H9 (cell line): ENCODE data around the gene FHL1. TPM values are rescaled to one million over a fixed set of nuclear protein-coding genes. Genes with fewer than 3 reads are reported as not detected.

Source experiments
- DNase-seq: peaks from one replicate; pipeline ENCODE4 v3.0.0-alpha.2; 2017
- H2AFZ ChIP-seq: one replicate; pipeline ENCODE4 v1.6.1; 2013; ENCODE audit warnings: mild to moderate bottlenecking, low read length, control low read depth, moderate library complexity
- H2AK5ac ChIP-seq: 2 replicates; pipeline ENCODE4 v1.6.1; 2013; ENCODE audit warnings: low read length, control low read depth, mixed read lengths; ENCODE audit not compliant: insufficient read length
- H2BK120ac ChIP-seq: one replicate; pipeline ENCODE4 v1.6.1; 2013; ENCODE audit warnings: low read depth, mild to moderate bottlenecking, low read length, control low read depth, inconsistent platforms; ENCODE audit not compliant: poor library complexity, severe bottlenecking
- H2BK12ac ChIP-seq: 2 replicates; pipeline ENCODE4 v1.6.1; 2013; ENCODE audit warnings: low read length, control low read depth, mixed read lengths, low read depth; ENCODE audit not compliant: insufficient read length
- H2BK15ac ChIP-seq: 2 replicates; pipeline ENCODE4 v1.6.1; 2013; ENCODE audit warnings: low read depth, low read length, control low read depth
- H2BK20ac ChIP-seq: one replicate; pipeline ENCODE4 v1.6.1; 2013; ENCODE audit warnings: low read depth, mild to moderate bottlenecking, low read length, control low read depth, inconsistent platforms; ENCODE audit not compliant: poor library complexity, severe bottlenecking
- H2BK5ac ChIP-seq: 2 replicates; pipeline ENCODE4 v1.6.1; 2013; ENCODE audit warnings: low read length, control low read depth, mixed read lengths; ENCODE audit not compliant: insufficient read length
- H3K14ac ChIP-seq: 2 replicates; pipeline ENCODE4 v1.6.1; 2013; ENCODE audit warnings: low read length, control low read depth; ENCODE audit not compliant: insufficient read depth
- H3K18ac ChIP-seq: 2 replicates; pipeline ENCODE4 v1.6.1; 2013; ENCODE audit warnings: low read depth, mild to moderate bottlenecking, mixed read lengths, low read length, control low read depth; ENCODE audit not compliant: insufficient read length
- H3K23ac ChIP-seq: 2 replicates; pipeline ENCODE4 v1.6.1; 2013; ENCODE audit warnings: low read length, control low read depth, mixed read lengths, low read depth; ENCODE audit not compliant: insufficient read length
- H3K23me2 ChIP-seq: 2 replicates; pipeline ENCODE4 v1.6.1; 2013; ENCODE audit warnings: low read depth, mild to moderate bottlenecking, mixed read lengths, low read length, control low read depth; ENCODE audit not compliant: insufficient read length, poor library complexity, severe bottlenecking
- H3K27ac ChIP-seq: 2 replicates; pipeline ENCODE4 v1.5.1; 2013; ENCODE audit warnings: low read length, control low read depth, mixed read lengths, low read depth; ENCODE audit not compliant: insufficient read length
- H3K27me3 ChIP-seq: 2 replicates; pipeline ENCODE4 v1.6.1; 2013; ENCODE audit warnings: low read length, control low read depth, inconsistent platforms; ENCODE audit not compliant: insufficient read depth
- H3K4ac ChIP-seq: 2 replicates; pipeline ENCODE4 v1.6.1; 2013; ENCODE audit warnings: low read depth, mild to moderate bottlenecking, control low read depth, inconsistent platforms, low read length, moderate library complexity
- H3K4me1 ChIP-seq: 2 replicates; pipeline ENCODE4 v1.6.1; 2013; ENCODE audit warnings: low read length, control low read depth, inconsistent platforms; ENCODE audit not compliant: insufficient read depth
- H3K4me2 ChIP-seq: 2 replicates; pipeline ENCODE4 v1.6.1; 2013; ENCODE audit warnings: low read length, control low read depth, mixed read lengths; ENCODE audit not compliant: insufficient read length, insufficient read depth
- H3K56ac ChIP-seq: 2 replicates; pipeline ENCODE4 v1.6.1; 2013; ENCODE audit warnings: low read depth, mild to moderate bottlenecking, mixed read lengths, low read length, control low read depth; ENCODE audit not compliant: insufficient read length
- H3K79me1 ChIP-seq: 2 replicates; pipeline ENCODE4 v1.6.1; 2013; ENCODE audit warnings: low read depth, mild to moderate bottlenecking, moderate library complexity, low read length, control low read depth, inconsistent platforms; ENCODE audit not compliant: insufficient read depth, poor library complexity, severe bottlenecking
- H3K79me2 ChIP-seq: 2 replicates; pipeline ENCODE4 v1.6.1; 2013; ENCODE audit warnings: low read length, control low read depth, inconsistent platforms; ENCODE audit not compliant: insufficient read depth
- H3K9ac ChIP-seq: 2 replicates; pipeline ENCODE4 v1.6.1; 2013; ENCODE audit warnings: low read length, control low read depth, mixed read lengths; ENCODE audit not compliant: insufficient read length; ENCODE audit errors: extremely low read depth
- H3K9me3 ChIP-seq: one replicate; pipeline ENCODE4 v1.6.1; 2013; ENCODE audit warnings: low read depth, low read length, inconsistent platforms; ENCODE audit not compliant: control insufficient read depth
- H3T11ph ChIP-seq: one replicate; pipeline ENCODE4 v1.6.1; 2013; ENCODE audit warnings: mild to moderate bottlenecking, low read length, control low read depth, inconsistent platforms
- H4K20me1 ChIP-seq: one replicate; pipeline ENCODE4 v1.6.1; 2013; ENCODE audit not compliant: control insufficient read depth, insufficient read length, insufficient read depth
- H4K5ac ChIP-seq: 2 replicates; pipeline ENCODE4 v1.6.1; 2013; ENCODE audit warnings: low read depth, mild to moderate bottlenecking, mixed read lengths, low read length, control low read depth; ENCODE audit not compliant: insufficient read length
- H4K8ac ChIP-seq: replicated peaks from 2 replicates; pipeline ENCODE4 v1.6.1; 2013; ENCODE audit warnings: low read length, control low read depth, mixed read lengths, low read depth; ENCODE audit not compliant: insufficient read length
- H4K91ac ChIP-seq: 2 replicates; pipeline ENCODE4 v1.6.1; 2013; ENCODE audit warnings: low read depth, mild to moderate bottlenecking, moderate library complexity, mixed read lengths, low read length, control low read depth; ENCODE audit not compliant: insufficient read length
- H3K27ac Mint-ChIP-seq, 3 experiments: 2 replicates in 2 of 3; 3 replicates in 1 of 3; pipeline ENCODE4 v1.8.0; 2020 to 2021; ENCODE audit warnings: mixed read lengths in 3 of 3, mild to moderate bottlenecking in 1 of 3, moderate library complexity in 1 of 3
- H3K27me3 Mint-ChIP-seq: 2 replicates; pipeline ENCODE4 v1.8.0; 2021; ENCODE audit warnings: low read depth, mild to moderate bottlenecking, moderate library complexity, mixed read lengths
- H3K36me3 Mint-ChIP-seq, 3 experiments: 2 replicates in 2 of 3; 3 replicates in 1 of 3; pipeline ENCODE4 v1.8.0; 2020 to 2021; ENCODE audit warnings: low read depth in 3 of 3, mixed read lengths in 3 of 3; ENCODE audit not compliant: insufficient read depth in 1 of 3
- H3K4me1 Mint-ChIP-seq, 2 experiments: 2 replicates each; pipeline ENCODE4 v1.8.0; 2020; ENCODE audit warnings: mixed read lengths in 2 of 2
- H3K4me3 Mint-ChIP-seq, 2 experiments: 2 replicates in 1 of 2; 3 replicates in 1 of 2; pipeline ENCODE4 v1.8.0; 2020 to 2021; ENCODE audit warnings: mild to moderate bottlenecking in 2 of 2, mixed read lengths in 2 of 2, moderate library complexity in 1 of 2
- H3K9me3 Mint-ChIP-seq, 2 experiments: 2 replicates in 1 of 2; 3 replicates in 1 of 2; pipeline ENCODE4 v1.8.0; 2020; ENCODE audit warnings: mild to moderate bottlenecking in 2 of 2, mixed read lengths in 2 of 2, moderate library complexity in 1 of 2
- WGBS: extraction: QIAGEN DNeasy Blood & Tissue Kit; methylation state at CpG from one replicate; pipeline ENCODE4 v1.1.7; 2013; ENCODE audit warnings: missing lambda C conversion rate, low lambda C conversion rate, mixed read lengths; ENCODE audit not compliant: insufficient read length; ENCODE audit errors: extremely low coverage; 5-methylcytosine and 5-hydroxymethylcytosine counted together
- total RNA-seq: library from RNA; stranded (reverse); gene quantifications from 2 replicates; pipeline ENCODE4 v1.2.1, GENCODE V29; 2021
- TF ChIP-seq, protein P1 (sequence below): fragments of 200-600 bp; sonication (generic); conservative IDR thresholded peaks from 3 replicates; pipeline ENCODE4 v1.8.0; 2021; ENCODE audit warnings: antibody characterized with exemption, mild to moderate bottlenecking

The FHL1 gene
- total RNA-seq, 1 experiment from 2014 or later, result 20.0 TPM

DNA sequence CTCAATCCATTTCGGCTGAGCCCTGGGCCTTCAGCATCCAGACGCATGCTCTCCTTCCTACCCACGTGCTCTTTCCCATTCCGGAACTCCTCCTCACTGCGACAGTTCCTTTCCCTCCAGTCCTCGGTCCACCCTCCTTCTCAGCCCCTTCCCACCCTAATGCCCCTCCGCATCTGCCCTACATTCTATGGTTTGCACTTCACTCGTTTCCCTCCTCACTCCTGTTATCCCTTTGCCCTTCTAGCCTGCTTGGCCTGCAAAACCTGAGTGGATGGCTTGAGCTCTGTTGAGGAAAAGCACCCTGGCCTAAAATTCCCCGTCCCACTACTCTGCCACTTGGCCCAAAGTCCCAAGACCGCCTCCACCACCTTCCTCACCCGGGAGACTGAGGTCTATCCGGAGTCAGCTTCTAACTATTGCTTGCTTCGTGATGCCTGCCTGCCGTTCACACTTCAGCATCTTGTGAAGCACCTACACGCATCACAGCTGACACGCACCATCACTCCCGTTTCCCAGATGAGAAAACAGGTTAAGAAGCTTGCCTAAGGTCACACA lies 65.3 kb downstream of the FHL1 start:
- Histone ChIP-seq H3K27ac (no peak overlapping the region), H2BK5ac (no peak overlapping the region), H3K79me1 (no peaks in the 10 kb centered on the region), H2BK120ac (no peak overlapping the region), H2BK12ac (no peak overlapping the region), H2AK5ac (no peak overlapping the region), H4K8ac (no peak overlapping the region), H3K9ac (no peak overlapping the region), H3K23me2 (no peaks in the 10 kb centered on the region), H4K91ac (no peak overlapping the region), H2BK20ac (no peak overlapping the region), H3K56ac (no peak overlapping the region), H3K4me2 (no peak overlapping the region), H3K4me1 (no peaks in the 10 kb centered on the region), H3K27me3 (no peaks in the 10 kb centered on the region), H3K14ac (no peak overlapping the region), H2AFZ (no peak overlapping the region), H3T11ph (no peak overlapping the region), H3K9me3 (peaks cover 70% of the 10 kb centered on the region), H3K18ac (no peak overlapping the region), H3K79me2 (no peaks in the 10 kb centered on the region), H3K4ac (no peak overlapping the region), H4K5ac (no peak overlapping the region), H4K20me1 (no peaks in the 10 kb centered on the region), H3K23ac (no peak overlapping the region), H2BK15ac (no peak overlapping the region)
- H3K27me3 Mint-ChIP-seq, result peaks cover 1% of the 10 kb centered on the region; the same call in 1 of the 2 replicates
- no peak for DNase-seq
- TF ChIP-seq, protein P1, sequence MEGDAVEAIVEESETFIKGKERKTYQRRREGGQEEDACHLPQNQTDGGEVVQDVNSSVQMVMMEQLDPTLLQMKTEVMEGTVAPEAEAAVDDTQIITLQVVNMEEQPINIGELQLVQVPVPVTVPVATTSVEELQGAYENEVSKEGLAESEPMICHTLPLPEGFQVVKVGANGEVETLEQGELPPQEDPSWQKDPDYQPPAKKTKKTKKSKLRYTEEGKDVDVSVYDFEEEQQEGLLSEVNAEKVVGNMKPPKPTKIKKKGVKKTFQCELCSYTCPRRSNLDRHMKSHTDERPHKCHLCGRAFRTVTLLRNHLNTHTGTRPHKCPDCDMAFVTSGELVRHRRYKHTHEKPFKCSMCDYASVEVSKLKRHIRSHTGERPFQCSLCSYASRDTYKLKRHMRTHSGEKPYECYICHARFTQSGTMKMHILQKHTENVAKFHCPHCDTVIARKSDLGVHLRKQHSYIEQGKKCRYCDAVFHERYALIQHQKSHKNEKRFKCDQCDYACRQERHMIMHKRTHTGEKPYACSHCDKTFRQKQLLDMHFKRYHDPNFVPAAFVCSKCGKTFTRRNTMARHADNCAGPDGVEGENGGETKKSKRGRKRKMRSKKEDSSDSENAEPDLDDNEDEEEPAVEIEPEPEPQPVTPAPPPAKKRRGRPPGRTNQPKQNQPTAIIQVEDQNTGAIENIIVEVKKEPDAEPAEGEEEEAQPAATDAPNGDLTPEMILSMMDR, result no peak
- peak overlapping the region in 1 of 3 experiments; percentile 72; a peak in 1 of 7 replicates for H3K27ac Mint-ChIP-seq
- H3K36me3 Mint-ChIP-seq, result peaks cover 15 to 38% (median 20%) of the 10 kb centered on the region in 3 experiments
- WGBS, result no CpG with 5 or more reads among the region's 17 CpGs
- peaks cover 0 to 12% of the 10 kb centered on the region in 2 experiments; a peak in 1 of 4 replicates for H3K4me1 Mint-ChIP-seq
- H3K4me3 Mint-ChIP-seq, result no peak overlapping the region; a peak in 1 of 5 replicates
- H3K9me3 Mint-ChIP-seq, result peaks cover 48 to 67% of the 10 kb centered on the region in 2 experiments
